Activated CD4-positive, alpha-beta T cell treated with anti-CD3 and anti-CD28 coated beads, Interleukin-10, Interleukin-2, amounts not matched to agents 100 ng/mL and 50 ng/mL, durations not matched to agents 16 hours and 8 hours (primary cell): ENCODE results near the gene TMEM212.

Experiments
- DNase-seq: peaks from one replicate; pipeline ENCODE4 v3.0.0-alpha.2; 2020

The TMEM212 gene

GRCh38 chr3:171860830-171861535 lies 17.8 kb downstream of the TMEM212 start:
- no peak for DNase-seq

GRCh38 chr3:171862392-171862791 lies 19.2 kb downstream of the TMEM212 start:
- DNase-seq: no peak

- DNase-seq: no peak
Observed at GRCh38 chr3:171862993-171863521, 19.9 kb downstream of the TMEM212 start.

- no peak for DNase-seq
Observed at GRCh38 chr3:171863920-171864319, 20.8 kb downstream of the TMEM212 start.

GRCh38 chr3:171865191-171865865 lies 22.2 kb downstream of the TMEM212 start:
- DNase-seq: no peak

- DNase-seq: peak; percentile 8
Observed at GRCh38 chr3:171867981-171868380, 24.8 kb downstream of the TMEM212 start.

- no peak for DNase-seq
Observed at GRCh38 chr3:171871392-171872274, 28.5 kb downstream of the TMEM212 start.

GRCh38 chr3:171873580-171873979 lies 30.4 kb downstream of the TMEM212 start:
- DNase-seq: no peak

GRCh38 chr3:171874251-171874681 lies 31.1 kb downstream of the TMEM212 start:
- no peak for DNase-seq

- DNase-seq: no peak
Observed at GRCh38 chr3:171874879-171875278, 31.7 kb downstream of the TMEM212 start.

GRCh38 chr3:171875923-171876412 lies 32.8 kb downstream of the TMEM212 start:
- peak; percentile 13 for DNase-seq

GRCh38 chr3:171876680-171877147 lies 33.6 kb downstream of the TMEM212 start:
- DNase-seq: peak; percentile 65

- no peak for DNase-seq
Observed at GRCh38 chr3:171878461-171879225, 35.5 kb downstream of the TMEM212 start.

GRCh38 chr3:171879472-171879871 lies 36.3 kb downstream of the TMEM212 start:
- DNase-seq: no peak

- DNase-seq: no peak
Observed at GRCh38 chr3:171880101-171880870, 37.1 kb downstream of the TMEM212 start.

GRCh38 chr3:171881251-171881650 lies 38.1 kb downstream of the TMEM212 start:
- no peak for DNase-seq

- DNase-seq: no peak
Observed at GRCh38 chr3:171883257-171883892, 40.2 kb downstream of the TMEM212 start.

- no peak for DNase-seq
Observed at GRCh38 chr3:171883893-171884279, 40.7 kb downstream of the TMEM212 start.

GRCh38 chr3:171888466-171888865 lies 45.3 kb downstream of the TMEM212 start:
- DNase-seq: no peak

- no peak for DNase-seq
Observed at GRCh38 chr3:171890398-171890797, 47.2 kb downstream of the TMEM212 start.

GRCh38 chr3:171892457-171892856 lies 49.3 kb downstream of the TMEM212 start:
- no peak for DNase-seq
